Keratinocyte (primary cell): ENCODE data around the gene PDE10A. TPM values are rescaled to one million over a fixed set of nuclear protein-coding genes. Genes with fewer than 3 reads are reported as not detected.

ENCODE experiments used
- DNase-seq: peaks from one replicate; pipeline ENCODE4 v3.0.0-alpha.2; 2011; ENCODE audit warnings: low read depth, missing footprints, low spot score
- FAIRE-seq: peaks from 2 replicates; lab custom pipeline; 2011; peaks lifted over from hg19 to GRCh38; lab: Jason Lieb, UNC
- H2AFZ ChIP-seq: 2 replicates; pipeline ENCODE4 v1.6.0; 2012; ENCODE audit warnings: low read length, control low read depth, inconsistent platforms; ENCODE audit not compliant: control insufficient read depth
- H3K27ac ChIP-seq: 2 replicates; pipeline ENCODE4 v1.5.1; 2011; ENCODE audit warnings: low read length; ENCODE audit not compliant: control insufficient read depth, insufficient read depth
- H3K27me3 ChIP-seq: 3 replicates; pipeline ENCODE4 v1.6.0; 2011; ENCODE audit warnings: low read length; ENCODE audit not compliant: control insufficient read depth, insufficient read depth; ENCODE audit errors: extremely low read depth
- H3K36me3 ChIP-seq, 2 experiments: 2 replicates in 1 of 2; 3 replicates in 1 of 2; pipeline ENCODE4 v1.5.1; 2011; ENCODE audit warnings: low read length in 2 of 2, mild to moderate bottlenecking in 1 of 2; ENCODE audit not compliant: control insufficient read depth in 2 of 2, insufficient read depth in 2 of 2; ENCODE audit errors: extremely low read depth in 1 of 2
- H3K4me1 ChIP-seq: 3 replicates; pipeline ENCODE4 v1.5.1; 2011; ENCODE audit warnings: low read length; ENCODE audit not compliant: control insufficient read depth, insufficient read depth; ENCODE audit errors: extremely low read depth
- H3K4me2 ChIP-seq: 3 replicates; pipeline ENCODE4 v1.6.0; 2011; ENCODE audit warnings: low read depth, low read length; ENCODE audit not compliant: control insufficient read depth, insufficient read depth; ENCODE audit errors: extremely low read depth
- H3K4me3 ChIP-seq, 3 experiments: fragments of 200-600 bp in 1 of 3; sonication (generic) in 1 of 3; 2 replicates in 2 of 3; 3 replicates in 1 of 3; pipeline ENCODE4 v1.5.1; 2011 to 2016; ENCODE audit warnings: low read length in 3 of 3, mild to moderate bottlenecking in 3 of 3, control low read depth in 2 of 3, inconsistent platforms in 1 of 3, low read depth in 1 of 3, mixed read lengths in 1 of 3, mixed run types in 1 of 3, moderate library complexity in 1 of 3; ENCODE audit not compliant: control insufficient read depth in 2 of 3, insufficient read depth in 2 of 3; ENCODE audit errors: extremely low read depth in 1 of 3
- H3K79me2 ChIP-seq: 2 replicates; pipeline ENCODE4 v1.6.0; 2012; ENCODE audit warnings: low read length; ENCODE audit not compliant: control insufficient read depth, insufficient read depth
- H3K9ac ChIP-seq: 3 replicates; pipeline ENCODE4 v1.6.0; 2011; ENCODE audit warnings: low read length; ENCODE audit not compliant: control insufficient read depth, insufficient read depth; ENCODE audit errors: extremely low read depth
- H3K9me1 ChIP-seq: 3 replicates; pipeline ENCODE4 v1.6.0; 2011; ENCODE audit warnings: low read length; ENCODE audit not compliant: control insufficient read depth, insufficient read depth; ENCODE audit errors: extremely low read depth
- H3K9me3 ChIP-seq: 2 replicates; pipeline ENCODE4 v1.5.1; 2012; ENCODE audit warnings: low read depth, low read length; ENCODE audit not compliant: control insufficient read depth
- H4K20me1 ChIP-seq: 3 replicates; pipeline ENCODE4 v1.6.0; 2011; ENCODE audit warnings: low read length; ENCODE audit not compliant: control insufficient read depth, insufficient read depth; ENCODE audit errors: extremely low read depth
- EZH2 ChIP-seq: IDR thresholded peaks from one replicate; pipeline ENCODE4 v1.6.1; 2012; ENCODE audit warnings: inconsistent platforms, mild to moderate bottlenecking, low read length, moderate library complexity
- dilution Hi-C: fragments of 300-500 bp; cut with MboI; formaldehyde crosslinking; loops from one replicate; pipeline ENCODE4 v1.7.0; 2020; ENCODE audit warnings: low sequenced_read_pairs; ENCODE audit not compliant: extremely low pct_ligation_motif_present
- polyA plus RNA-seq, 5 experiments: library from polyadenylated mRNA; depleted of rRNA in 3 of 5; stranded (reverse) in 3 of 5; stranded (forward) in 1 of 5; unstranded in 1 of 5; fragments of >200 nt; gene quantifications; 1 replicate in 1 of 5; 2 replicates in 3 of 5; 3 replicates in 1 of 5; pipeline versions ENCODE4 v1.2.1 to v1.2.3, GENCODE V29; 2011 to 2012; ENCODE audit warnings: missing spikeins in 2 of 5, low read depth in 1 of 5, low replicate concordance in 1 of 5
- TF ChIP-seq, protein P1 (sequence below), 3 experiments: IDR thresholded peaks in 1 of 3; conservative IDR thresholded peaks in 1 of 3; optimal IDR thresholded peaks in 1 of 3; 2 replicates in 2 of 3; 3 replicates in 1 of 3; pipeline versions ENCODE3 to v1.5.1; 2011; ENCODE audit warnings: low read length in 3 of 3, mild to moderate bottlenecking in 3 of 3, moderate library complexity in 2 of 3, control low read depth in 1 of 3, inconsistent platforms in 1 of 3; ENCODE audit not compliant: insufficient read depth in 2 of 3; ENCODE audit errors: extremely low read depth in 1 of 3

PDE10A gene
- polyA plus RNA-seq, 1 donor (not counting 4 experiments of a cell fraction or from before 2014, with no cell fraction given): not detected

- H3K4me3 ChIP-seq: no peak overlapping the region
- FAIRE-seq (no peak), DNase-seq (no peak)
- H3K4me1 ChIP-seq: no peaks in the 10 kb centered on the region
- no peaks in the 10 kb centered on the region for H3K79me2 ChIP-seq
- H3K9me3 ChIP-seq: peaks cover 7% of the 10 kb centered on the region
- no peak overlapping the region for H3K27ac ChIP-seq
- H3K27me3 ChIP-seq: no peaks in the 10 kb centered on the region
- H3K4me2 ChIP-seq: no peak overlapping the region
- no peaks in the 10 kb centered on the region for H3K9me1 ChIP-seq
- no peaks in the 10 kb centered on the region for H4K20me1 ChIP-seq
- dilution Hi-C loops: no loop called here
- TF ChIP-seq, protein P1, sequence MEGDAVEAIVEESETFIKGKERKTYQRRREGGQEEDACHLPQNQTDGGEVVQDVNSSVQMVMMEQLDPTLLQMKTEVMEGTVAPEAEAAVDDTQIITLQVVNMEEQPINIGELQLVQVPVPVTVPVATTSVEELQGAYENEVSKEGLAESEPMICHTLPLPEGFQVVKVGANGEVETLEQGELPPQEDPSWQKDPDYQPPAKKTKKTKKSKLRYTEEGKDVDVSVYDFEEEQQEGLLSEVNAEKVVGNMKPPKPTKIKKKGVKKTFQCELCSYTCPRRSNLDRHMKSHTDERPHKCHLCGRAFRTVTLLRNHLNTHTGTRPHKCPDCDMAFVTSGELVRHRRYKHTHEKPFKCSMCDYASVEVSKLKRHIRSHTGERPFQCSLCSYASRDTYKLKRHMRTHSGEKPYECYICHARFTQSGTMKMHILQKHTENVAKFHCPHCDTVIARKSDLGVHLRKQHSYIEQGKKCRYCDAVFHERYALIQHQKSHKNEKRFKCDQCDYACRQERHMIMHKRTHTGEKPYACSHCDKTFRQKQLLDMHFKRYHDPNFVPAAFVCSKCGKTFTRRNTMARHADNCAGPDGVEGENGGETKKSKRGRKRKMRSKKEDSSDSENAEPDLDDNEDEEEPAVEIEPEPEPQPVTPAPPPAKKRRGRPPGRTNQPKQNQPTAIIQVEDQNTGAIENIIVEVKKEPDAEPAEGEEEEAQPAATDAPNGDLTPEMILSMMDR (optimal IDR thresholded peaks at IDR 0.05 in 1 of 3, IDR thresholded peaks at IDR 0.05 in 1 of 3, conservative IDR thresholded peaks at IDR 0.05 in 1 of 3; ENCODE audit: extremely low read depth in 1 of 3, insufficient read depth in 2 of 3, low read length in 3 of 3): no peak
- TF ChIP-seq EZH2: no peak
- H3K36me3 ChIP-seq: no peaks in the 10 kb centered on the region
- no peak overlapping the region for H2AFZ ChIP-seq
- H3K9ac ChIP-seq: no peak overlapping the region
Observed at GRCh38 chr6:165487950-165488349, 175.1 kb downstream of the PDE10A start.

DNA sequence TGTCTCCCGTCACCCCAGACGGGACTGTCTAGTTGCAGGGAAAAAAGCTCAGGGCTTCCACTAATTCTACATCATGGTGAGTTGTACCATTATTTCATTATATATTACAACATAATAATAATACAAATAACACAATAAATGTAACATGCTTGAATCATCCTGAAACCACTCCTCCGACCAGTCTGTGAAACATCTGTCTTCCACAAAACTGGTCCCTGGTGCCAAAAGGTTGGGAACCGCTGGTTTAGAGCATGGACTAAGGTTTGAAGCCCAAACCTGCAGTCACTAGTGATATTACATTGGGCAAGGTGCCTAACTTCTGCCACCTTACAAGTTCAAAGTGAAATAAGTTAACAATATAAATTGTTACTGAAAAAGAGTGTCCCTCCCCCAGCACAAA, 175.7 kb downstream of the PDE10A start:
- no peaks in the 10 kb centered on the region for H3K79me2 ChIP-seq
- dilution Hi-C loops: no loop called here
- H3K9ac ChIP-seq: no peak overlapping the region
- no peaks in the 10 kb centered on the region for H4K20me1 ChIP-seq
- no peaks in the 10 kb centered on the region for H3K9me1 ChIP-seq
- DNase-seq: no peak
- H3K4me2 ChIP-seq: no peak overlapping the region
- H3K4me3 ChIP-seq: no peak overlapping the region
- peaks cover 7% of the 10 kb centered on the region for H3K9me3 ChIP-seq
- no peak for FAIRE-seq
- no peaks in the 10 kb centered on the region for H3K4me1 ChIP-seq
- TF ChIP-seq, protein P1 (optimal IDR thresholded peaks at IDR 0.05 in 1 of 3, IDR thresholded peaks at IDR 0.05 in 1 of 3, conservative IDR thresholded peaks at IDR 0.05 in 1 of 3; ENCODE audit: extremely low read depth in 1 of 3, insufficient read depth in 2 of 3, low read length in 3 of 3): no peak
- TF ChIP-seq EZH2: no peak
- no peaks in the 10 kb centered on the region for H3K27me3 ChIP-seq
- H3K36me3 ChIP-seq: no peaks in the 10 kb centered on the region
- no peak overlapping the region for H3K27ac ChIP-seq
- H2AFZ ChIP-seq: no peak overlapping the region
